Lower lobe of right lung (tissue), 2 donors: Measurements from ENCODE around the gene AFDN. TPM values are rescaled to one million over a fixed set of nuclear protein-coding genes. Genes with fewer than 3 reads are reported as not detected.

Experiments used
- ATAC-seq, 2 donors: fragments of 200-7000 bp; cut with Tn5 transposase; one replicate each; pipeline ENCODE4 v1.9.1; 2020 to 2022; ENCODE audit warnings: mild to moderate bottlenecking in 2 of 2, moderate library complexity in 2 of 2
- DNase-seq: peaks from one replicate; pipeline ENCODE4 v3.0.0-alpha.2; 2020
- H3K27ac ChIP-seq: fragments of 200-600 bp; one replicate; pipeline ENCODE4 v1.8.0; 2022
- H3K27me3 ChIP-seq: fragments of 200-600 bp; one replicate; pipeline ENCODE4 v1.8.0; 2022; ENCODE audit warnings: low read depth
- H3K36me3 ChIP-seq: fragments of 200-600 bp; one replicate; pipeline ENCODE4 v1.8.0; 2022; ENCODE audit warnings: mild to moderate bottlenecking
- H3K4me1 ChIP-seq: fragments of 200-600 bp; one replicate; pipeline ENCODE4 v1.8.0; 2022
- H3K4me3 ChIP-seq: fragments of 200-600 bp; one replicate; pipeline ENCODE4 v1.8.0; 2022; ENCODE audit warnings: mild to moderate bottlenecking
- H3K9me3 ChIP-seq: fragments of 200-600 bp; one replicate; pipeline ENCODE4 v1.8.0; 2022
- intact Hi-C: fragments of 100-400 bp; cut with DNase I; formaldehyde crosslinking; loops from one replicate; pipeline ENCODE4 v1.11.0; 2022
- total RNA-seq: library from RNA; stranded (reverse); fragmentation: NEBNext Ultra II Directional; extraction: Animal tissue kit (Norgen Biotek cat#: 25700); gene quantifications from one replicate; pipeline ENCODE4 v1.2.1, GENCODE V29; 2021
- TF ChIP-seq, protein P1 (sequence below): fragments of 200-600 bp; IDR thresholded peaks from one replicate; pipeline ENCODE4 v1.8.0; 2022; ENCODE audit warnings: antibody characterized with exemption, mild to moderate bottlenecking
- donor health status: DM: no; HTN: yes; CAD: no; lungs with severe emphysema.

AFDN gene
- total RNA-seq, 1 donor from 2014 or later, result 167 TPM

DNA sequence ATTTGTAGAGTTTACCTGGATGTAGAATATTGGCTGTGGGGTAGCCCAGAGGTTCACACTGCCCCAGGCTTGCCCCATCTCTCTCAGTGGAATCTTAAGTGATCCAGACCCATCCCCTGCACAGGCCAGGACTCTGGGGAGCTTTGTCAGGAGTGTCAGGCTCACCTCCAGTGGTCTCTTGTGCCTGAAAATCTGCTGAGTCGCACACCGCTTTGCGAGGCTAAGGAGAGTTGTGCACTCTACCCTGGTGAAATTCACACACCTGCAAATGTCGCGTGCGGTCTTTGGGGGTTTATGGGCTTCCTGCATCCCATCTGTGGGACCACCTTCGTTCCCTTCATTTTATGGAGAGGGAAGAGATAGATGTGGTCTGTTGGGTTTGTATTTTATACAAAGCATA lies 107.1 kb downstream of the AFDN start:
- DNase-seq, result no peak
- TF ChIP-seq, protein P1, sequence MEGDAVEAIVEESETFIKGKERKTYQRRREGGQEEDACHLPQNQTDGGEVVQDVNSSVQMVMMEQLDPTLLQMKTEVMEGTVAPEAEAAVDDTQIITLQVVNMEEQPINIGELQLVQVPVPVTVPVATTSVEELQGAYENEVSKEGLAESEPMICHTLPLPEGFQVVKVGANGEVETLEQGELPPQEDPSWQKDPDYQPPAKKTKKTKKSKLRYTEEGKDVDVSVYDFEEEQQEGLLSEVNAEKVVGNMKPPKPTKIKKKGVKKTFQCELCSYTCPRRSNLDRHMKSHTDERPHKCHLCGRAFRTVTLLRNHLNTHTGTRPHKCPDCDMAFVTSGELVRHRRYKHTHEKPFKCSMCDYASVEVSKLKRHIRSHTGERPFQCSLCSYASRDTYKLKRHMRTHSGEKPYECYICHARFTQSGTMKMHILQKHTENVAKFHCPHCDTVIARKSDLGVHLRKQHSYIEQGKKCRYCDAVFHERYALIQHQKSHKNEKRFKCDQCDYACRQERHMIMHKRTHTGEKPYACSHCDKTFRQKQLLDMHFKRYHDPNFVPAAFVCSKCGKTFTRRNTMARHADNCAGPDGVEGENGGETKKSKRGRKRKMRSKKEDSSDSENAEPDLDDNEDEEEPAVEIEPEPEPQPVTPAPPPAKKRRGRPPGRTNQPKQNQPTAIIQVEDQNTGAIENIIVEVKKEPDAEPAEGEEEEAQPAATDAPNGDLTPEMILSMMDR, result no peak
- Histone ChIP-seq H3K27me3 (no peaks in the 10 kb centered on the region), H3K36me3 (peaks cover 32% of the 10 kb centered on the region), H3K4me1 (peaks cover 30% of the 10 kb centered on the region), H3K9me3 (no peaks in the 10 kb centered on the region), H3K4me3 (no peak overlapping the region), H3K27ac (peak overlapping the region; percentile 76)
- ATAC-seq, result no peak
- intact Hi-C loops, result no loop called here

DNA sequence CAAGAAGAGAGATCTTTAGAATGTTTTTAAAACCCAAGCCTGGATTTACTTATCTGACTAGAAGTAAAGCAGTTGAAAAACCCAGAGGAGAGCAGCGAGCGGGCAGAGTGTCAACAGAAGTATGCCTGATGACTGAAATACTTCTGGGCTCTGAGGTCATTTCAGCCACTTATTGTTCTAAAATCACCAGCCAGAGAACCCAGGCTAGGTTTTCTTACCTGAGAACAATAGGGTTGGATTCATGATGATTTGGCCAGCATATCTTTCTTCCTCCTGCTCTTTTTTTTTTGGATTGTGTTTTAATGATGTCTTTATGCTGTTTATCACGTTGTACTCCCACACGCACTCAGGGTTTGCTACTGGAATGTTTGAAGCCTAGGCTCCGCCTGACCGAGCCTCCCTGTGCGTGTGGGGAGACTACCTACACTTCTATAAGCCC lies 107.7 kb downstream of the AFDN start:
- intact Hi-C loops, result no loop called here
- H3K4me3 ChIP-seq, result no peak overlapping the region
- H3K36me3 ChIP-seq, result peaks cover 28% of the 10 kb centered on the region
- peak; percentile 59 to 87 for ATAC-seq
- TF ChIP-seq, protein P1, result no peak
- DNase-seq, result no peak
- H3K4me1 ChIP-seq, result peaks cover 30% of the 10 kb centered on the region
- no peaks in the 10 kb centered on the region for H3K27me3 ChIP-seq
- H3K9me3 ChIP-seq, result no peaks in the 10 kb centered on the region
- peak overlapping the region; percentile 76 for H3K27ac ChIP-seq

DNA sequence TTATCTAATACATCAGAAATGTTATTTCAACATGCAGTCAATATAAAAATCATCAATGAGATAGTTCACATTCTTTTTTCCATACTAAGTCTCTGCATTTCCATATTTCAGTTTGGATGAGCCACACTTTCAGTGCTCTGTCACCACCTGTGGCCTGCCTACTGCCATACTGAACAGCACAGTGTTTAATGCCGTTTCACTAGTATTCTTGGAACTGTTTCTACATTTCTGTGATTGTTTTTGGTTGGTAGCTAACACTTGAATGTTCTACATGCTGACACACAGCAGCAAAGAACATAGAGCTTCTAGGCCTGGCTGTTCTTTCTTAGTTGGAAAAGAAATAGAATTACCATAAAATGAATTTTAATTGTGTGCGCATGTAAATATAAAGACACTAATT lies 109.3 kb downstream of the AFDN start:
- no peaks in the 10 kb centered on the region for H3K9me3 ChIP-seq
- ATAC-seq (no peak), DNase-seq (no peak)
- H3K4me1 ChIP-seq, result peaks cover 30% of the 10 kb centered on the region
- peaks cover 14% of the 10 kb centered on the region for H3K36me3 ChIP-seq
- no peak overlapping the region for H3K4me3 ChIP-seq
- no peak overlapping the region for H3K27ac ChIP-seq
- no peaks in the 10 kb centered on the region for H3K27me3 ChIP-seq
- TF ChIP-seq, protein P1, result no peak
- intact Hi-C loops, result no loop called here

DNA sequence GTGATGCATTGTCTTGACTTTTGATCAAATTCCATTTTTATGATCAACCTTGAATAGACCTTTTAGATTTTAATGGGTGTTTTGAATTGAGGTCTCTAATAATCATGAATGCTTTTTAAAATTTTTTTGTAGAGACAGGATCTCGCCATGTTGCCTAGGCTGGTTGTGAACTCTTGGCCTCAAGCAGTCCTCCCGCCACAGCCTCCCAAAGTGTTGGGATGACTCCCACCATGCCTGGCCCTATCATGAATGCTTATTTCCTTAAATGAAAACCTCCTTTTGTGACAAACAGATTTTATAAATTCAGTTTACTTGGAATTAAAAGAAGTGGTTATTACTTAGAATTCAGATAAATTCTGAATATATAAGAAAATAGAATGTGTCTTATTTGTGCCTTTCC lies 110.6 kb downstream of the AFDN start:
- ATAC-seq, result no peak
- H3K36me3 ChIP-seq, result peaks cover 6% of the 10 kb centered on the region
- no peak overlapping the region for H3K27ac ChIP-seq
- DNase-seq, result no peak
- TF ChIP-seq, protein P1, result no peak
- H3K4me3 ChIP-seq, result no peak overlapping the region
- intact Hi-C loops, result no loop called here
- peaks cover 30% of the 10 kb centered on the region for H3K4me1 ChIP-seq
- H3K27me3 ChIP-seq, result no peaks in the 10 kb centered on the region
- no peaks in the 10 kb centered on the region for H3K9me3 ChIP-seq

DNA sequence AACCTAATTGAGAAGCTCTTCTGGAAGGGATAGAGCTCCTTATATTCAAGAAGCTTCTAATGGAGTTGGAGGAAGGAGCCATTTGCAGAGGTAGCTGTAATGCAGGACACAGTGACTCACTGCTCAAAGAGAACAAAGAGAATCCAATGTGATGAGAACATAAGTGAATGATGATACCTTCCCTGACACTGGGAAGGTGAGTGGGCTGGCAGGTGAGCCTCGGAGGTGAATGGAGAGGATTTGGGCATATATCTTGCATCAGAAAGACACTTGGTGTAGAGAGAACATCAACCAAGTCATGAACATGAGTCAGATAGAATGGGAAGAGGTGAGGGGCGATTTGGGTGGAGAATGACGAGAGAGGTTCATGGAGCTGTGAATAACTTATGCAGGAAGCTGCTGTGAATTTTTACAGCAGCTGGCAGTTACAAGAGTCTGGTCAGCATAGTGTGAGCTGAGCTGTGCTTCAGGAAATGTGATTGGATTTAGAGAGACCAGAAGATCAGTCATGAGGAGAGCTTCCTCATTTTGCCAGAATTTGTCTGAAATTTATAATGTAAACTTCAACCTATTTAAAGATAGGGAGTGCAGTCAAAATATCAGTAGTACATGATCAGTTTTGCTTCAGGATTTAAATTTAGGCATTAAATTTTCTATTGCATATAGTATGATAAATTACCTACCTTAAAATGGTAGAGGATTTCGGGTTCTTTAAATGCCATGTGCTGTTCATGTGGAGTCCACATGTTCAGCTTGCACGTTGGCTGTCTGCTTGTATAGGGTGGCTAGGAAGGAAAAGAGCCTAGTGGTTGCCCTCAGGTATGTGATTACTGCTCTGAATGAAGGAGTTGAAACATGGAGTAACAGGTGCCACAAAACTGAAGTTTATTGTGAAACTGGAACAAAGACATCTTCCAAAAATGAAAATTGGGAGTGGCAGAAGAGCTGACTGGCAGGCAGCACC lies 111.5 kb downstream of the AFDN start:
- no peak for ATAC-seq
- peaks cover 24% of the 10 kb centered on the region for H3K4me1 ChIP-seq
- TF ChIP-seq, protein P1, result no peak
- intact Hi-C loops, result no loop called here
- H3K4me3 ChIP-seq, result no peak overlapping the region
- DNase-seq, result no peak
- H3K36me3 ChIP-seq, result peaks cover 10% of the 10 kb centered on the region
- no peaks in the 10 kb centered on the region for H3K9me3 ChIP-seq
- no peak overlapping the region for H3K27ac ChIP-seq
- no peaks in the 10 kb centered on the region for H3K27me3 ChIP-seq
